HG03432 (cell line): ENCODE data around the gene PRRC2C.
A peak's percentile ranks its signal among the peaks of the same experiment; 100 is the strongest.
"Not testable (repeated sequence)": the region's sequence is repeated elsewhere in the genome, so short reads cannot be mapped to it uniquely, and the experiment has no call there.

Experiments used
- ATAC-seq: cut with Tn5 transposase; IDR thresholded peaks from one replicate; pipeline ENCODE4 v1.9.1; 2021; ENCODE audit warnings: mild to moderate bottlenecking, moderate library complexity; ENCODE audit not compliant: unreplicated experiment

Gene PRRC2C

DNA sequence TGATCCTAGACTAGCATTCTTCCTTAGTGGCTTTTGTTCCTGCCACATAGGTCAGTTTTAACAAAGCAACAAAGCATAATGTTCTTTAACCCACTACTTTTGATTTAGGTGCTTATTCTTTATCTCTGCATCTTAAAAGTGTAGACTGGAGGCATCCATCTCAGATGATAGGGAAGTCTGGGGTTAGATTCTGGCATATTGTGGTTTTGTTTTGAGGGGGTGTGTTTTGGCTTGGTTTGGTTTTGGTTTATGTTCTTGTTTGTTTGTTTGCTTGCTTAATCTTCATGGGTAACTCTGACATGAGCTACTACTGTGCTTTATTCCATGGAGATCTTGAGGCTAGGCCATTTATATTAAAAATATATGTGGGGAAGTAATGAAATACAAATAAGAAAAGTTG is 96.4 kb downstream of the PRRC2C start:
- no peak for ATAC-seq

- no peak for ATAC-seq
These were observed 97.3 kb downstream of the PRRC2C start for GRCh38 chr1:171582589-171582988.

DNA sequence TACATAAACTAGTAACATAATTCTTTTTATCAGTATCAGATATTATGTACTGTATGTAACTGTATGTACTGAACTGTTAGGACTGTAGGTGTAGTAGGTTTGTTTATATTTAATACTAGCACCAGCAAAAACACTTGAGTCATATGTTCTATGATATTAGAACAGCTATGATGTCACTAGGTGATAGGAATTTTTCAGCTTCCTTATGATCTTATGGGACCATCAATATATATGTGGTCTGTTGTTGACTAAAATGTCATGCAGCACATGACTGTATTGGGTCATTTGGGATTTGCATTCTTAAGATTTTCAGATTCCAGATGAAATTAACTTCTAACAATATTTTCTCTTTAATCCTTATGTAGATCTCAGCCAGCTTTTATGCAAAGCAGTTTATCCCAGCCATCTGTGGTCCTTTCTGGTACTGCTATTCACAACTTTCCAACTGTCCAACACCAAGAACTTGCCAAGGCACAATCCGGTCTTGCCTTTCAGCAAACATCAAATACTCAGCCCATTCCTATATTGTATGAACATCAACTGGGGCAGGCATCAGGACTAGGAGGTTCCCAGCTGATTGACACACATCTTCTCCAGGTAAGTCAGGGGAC is 98.4 kb downstream of the PRRC2C start:
- no peak for ATAC-seq

DNA sequence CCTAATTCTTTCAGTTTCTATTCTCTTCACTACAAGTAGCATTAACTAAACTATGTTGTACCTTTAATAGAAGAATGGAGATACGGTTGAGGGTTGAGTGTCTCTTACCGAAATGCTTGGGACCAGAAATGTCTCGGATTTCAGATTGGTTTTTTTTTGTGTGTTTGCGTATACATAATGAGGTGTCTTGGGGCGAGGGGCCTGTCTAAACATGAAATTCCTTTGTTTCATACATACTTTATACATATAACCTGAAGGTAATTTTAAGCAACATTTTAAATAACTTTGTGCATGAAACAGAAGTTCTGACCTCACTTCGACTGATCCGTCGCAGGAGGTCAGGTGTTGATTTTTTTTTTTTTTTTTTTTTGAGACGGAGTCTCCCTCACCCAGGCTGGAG is 100.4 kb downstream of the PRRC2C start:
- no peak for ATAC-seq

DNA sequence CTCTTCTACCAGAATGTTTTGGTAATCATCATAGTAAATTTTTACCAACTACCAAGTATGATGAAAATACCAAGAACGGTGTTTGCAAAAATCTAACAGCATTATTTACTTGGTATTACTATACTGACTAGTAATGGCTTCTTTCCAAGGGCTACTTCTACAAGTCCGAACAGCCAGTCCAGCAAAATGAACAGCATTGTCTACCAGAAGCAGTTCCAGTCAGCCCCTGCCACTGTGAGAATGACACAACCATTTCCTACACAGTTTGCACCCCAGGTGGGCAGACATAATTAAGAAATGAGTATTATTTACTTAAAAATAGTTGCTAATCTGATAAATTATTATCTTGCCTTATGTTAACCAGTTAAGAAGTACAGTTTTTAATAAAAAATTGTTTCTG is 102.9 kb downstream of the PRRC2C start:
- ATAC-seq = no peak

DNA sequence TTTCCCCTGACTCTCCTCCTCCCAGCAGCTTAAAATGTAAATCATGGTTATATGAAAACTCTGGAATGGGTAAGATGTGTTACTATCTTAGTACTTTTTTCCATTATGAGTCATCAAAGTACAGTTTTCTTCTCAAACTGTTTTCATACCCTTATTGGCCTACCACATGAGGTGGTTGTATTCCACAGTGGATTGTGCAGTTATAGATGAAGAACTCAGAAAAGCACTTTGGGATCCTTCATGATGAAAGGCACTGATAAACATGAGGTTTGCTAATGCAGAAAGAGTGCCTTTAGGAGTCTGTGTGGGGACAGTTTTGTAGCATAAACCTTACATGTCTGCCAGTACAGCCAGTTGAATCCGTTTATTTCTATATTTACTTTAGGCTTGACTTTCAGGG is 104.7 kb downstream of the PRRC2C start:
- ATAC-seq = no peak

DNA sequence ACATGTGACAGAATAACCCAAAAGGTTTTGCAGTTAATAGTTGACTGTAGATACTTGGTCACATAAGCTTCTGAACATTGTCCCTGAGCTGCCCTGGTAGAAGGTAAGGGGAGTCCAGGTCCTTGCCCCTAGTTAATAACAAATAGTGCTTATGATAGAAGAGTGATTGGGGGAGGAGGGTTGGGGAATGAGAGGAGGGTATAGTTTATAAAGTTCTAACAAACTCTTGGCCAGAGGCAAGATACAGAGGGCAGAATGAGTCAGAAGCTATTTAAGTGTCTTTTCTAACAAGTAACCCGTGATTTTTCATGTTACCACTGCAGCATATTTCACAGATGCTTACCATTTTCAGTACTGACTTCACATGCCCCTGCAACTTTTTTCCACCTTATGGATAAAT is 110.0 kb downstream of the PRRC2C start:
- no peak for ATAC-seq

- ATAC-seq = no peak
These were observed 110.8 kb downstream of the PRRC2C start for GRCh38 chr1:171596119-171596518.

DNA sequence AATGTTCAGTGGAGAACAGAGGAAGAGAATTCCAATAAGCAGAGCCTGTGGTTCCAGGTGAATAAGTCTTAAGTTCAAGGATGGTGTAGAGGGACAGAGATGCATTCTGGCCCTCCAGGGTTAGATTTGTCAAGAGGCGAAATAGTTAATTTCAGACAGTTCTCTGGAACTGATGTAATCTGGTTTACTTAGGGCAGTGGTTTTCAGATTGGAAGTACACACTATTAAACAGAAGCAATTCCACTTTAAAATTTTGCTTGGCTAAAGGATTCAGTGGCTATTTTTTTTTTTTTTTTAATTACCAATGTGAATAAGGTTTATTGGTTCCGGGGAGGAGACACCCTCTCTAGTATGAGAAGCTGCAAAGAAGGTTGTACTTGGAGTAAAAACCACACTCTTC is 111.4 kb downstream of the PRRC2C start:
- no peak for ATAC-seq

DNA sequence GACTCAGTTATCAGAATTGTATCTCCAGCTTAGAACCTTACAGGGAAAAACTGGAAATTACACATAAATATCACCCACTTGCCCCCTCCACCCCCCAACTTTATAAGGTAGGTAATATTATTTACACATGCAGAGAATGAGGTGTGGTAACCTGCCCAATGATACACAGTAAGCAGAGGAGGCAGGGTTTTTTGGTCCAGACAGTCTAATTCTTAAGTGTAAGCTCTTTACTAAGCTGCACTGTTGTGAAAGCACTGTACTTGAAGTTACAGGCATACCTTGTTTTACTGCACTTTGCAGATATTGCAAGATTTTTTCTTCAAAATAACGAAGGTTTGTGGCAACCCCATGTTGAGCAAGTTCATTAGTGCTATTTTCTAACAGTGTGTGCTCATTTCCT is 111.9 kb downstream of the PRRC2C start:
- no peak for ATAC-seq

- ATAC-seq = not testable (repeated sequence)
These were observed 115.0 kb downstream of the PRRC2C start for GRCh38 chr1:171600310-171600709.

DNA sequence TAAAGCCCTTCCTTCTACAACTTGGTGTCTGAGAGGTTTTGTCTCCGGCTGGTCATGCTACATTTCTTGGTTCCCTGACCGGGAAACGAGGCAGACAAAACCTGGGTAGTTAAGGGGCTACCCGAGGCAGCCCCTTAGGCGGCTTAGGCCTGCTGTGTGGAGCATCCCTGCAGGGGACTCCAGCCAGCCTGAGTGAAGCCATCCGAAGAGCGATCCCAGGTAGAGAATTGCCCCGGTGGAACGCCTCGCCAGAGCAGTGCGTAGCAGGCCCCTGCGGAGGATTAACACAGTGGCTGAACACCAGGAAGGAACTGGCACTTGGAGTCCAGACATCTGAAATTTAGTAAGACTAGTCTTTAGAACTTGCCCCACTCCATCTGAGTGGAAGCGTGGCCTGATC is 115.5 kb downstream of the PRRC2C start:
- no peak for ATAC-seq

GRCh38 chr1:171603042-171603441 is 117.7 kb downstream of the PRRC2C start:
- not testable (repeated sequence) for ATAC-seq

DNA sequence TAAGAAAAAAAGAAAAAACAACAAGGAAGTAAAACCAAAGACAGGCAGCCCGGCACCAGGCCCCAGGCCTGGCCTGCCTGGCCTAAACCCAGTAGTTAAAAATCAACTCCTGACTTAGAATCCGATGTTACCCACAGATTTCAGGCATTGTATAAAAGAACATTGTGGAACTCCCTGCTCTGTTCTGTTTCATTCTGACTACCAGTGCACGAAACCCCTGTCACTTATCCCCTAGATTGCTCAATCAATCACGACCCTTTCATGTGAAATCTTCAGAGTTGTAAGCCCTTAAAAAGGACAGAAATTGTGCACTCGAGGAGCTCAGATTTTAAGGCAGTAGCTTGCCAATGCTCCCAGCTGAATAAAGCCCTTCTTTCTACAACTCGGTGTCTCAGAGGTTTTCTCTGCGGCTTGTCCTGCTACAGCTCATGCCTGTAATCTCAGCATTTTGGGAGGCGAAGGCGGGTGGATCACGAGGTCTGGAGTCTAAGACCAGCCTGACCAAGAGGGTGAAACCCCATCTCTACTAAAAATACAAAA is 121.1 kb downstream of the PRRC2C start:
- peak; percentile 54 for ATAC-seq

- ATAC-seq = peak; percentile 42
These were observed 125.1 kb downstream of the PRRC2C start for GRCh38 chr1:171610385-171610784.

- no peak for ATAC-seq
These were observed 126.0 kb downstream of the PRRC2C start for GRCh38 chr1:171611306-171611705.

DNA sequence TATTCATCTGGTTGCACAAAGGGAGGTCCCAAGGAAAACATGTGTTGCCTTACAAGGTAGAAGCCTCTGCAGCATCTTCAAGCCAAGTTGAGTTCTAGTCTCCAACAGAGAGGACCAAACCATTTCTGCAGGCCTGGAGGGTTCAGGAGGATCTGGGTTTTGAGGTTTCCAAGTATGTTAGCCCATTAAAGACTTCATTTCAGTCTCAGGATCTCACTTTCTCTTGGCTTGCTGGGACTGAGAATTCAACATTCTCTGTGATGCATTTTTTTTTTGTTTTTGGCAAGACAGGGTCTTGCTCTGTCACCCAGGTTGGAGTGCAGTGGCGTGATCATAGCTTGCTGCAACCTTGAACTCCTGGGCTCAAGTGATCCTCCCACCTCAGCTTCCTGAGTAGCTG is 128.0 kb downstream of the PRRC2C start:
- no peak for ATAC-seq

GRCh38 chr1:171615122-171615906 is 130.0 kb downstream of the PRRC2C start:
- peak; percentile 51 for ATAC-seq

DNA sequence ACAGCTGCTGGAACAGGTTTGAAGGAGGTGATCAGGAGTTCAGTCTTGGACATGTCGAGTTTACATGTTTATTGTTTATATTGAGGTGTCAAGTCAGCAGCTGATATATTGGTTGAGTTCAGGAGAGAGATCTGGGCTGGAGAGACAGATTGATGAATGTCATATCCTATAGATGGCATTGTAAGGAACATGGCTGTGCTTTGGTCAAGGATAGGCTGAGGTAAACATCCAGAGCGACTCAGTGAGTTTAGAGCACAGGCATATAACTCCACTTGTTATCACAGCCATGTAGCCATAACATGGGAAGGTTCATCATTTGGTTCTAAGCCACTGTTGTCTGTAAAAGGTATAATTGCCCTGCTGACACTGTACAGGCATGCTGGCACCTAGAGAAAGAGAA is 131.3 kb downstream of the PRRC2C start:
- no peak for ATAC-seq

DNA sequence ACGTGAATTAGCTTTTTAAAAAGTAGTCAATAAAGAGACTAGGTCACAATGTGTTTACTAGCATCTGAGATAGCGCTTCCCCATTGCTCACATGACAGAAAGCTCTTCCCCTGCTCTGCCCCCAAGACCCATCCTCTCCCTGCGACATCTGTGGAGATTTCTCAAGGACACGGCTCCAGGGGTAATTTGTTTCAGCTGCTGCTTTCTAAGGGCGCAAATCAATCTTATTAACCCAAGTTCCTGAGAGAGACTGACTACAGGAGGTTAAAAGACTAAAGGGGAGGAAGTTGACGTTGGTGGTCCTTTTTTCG is 136.8 kb downstream of the PRRC2C start, which contains the start of gene MYOCOS:
MYOCOS (plus strand) TSS at position 92 of the 311 bp plus-strand sequence. CDS start 1,641 bp downstream, outside the sequence.
- no peak for ATAC-seq

DNA sequence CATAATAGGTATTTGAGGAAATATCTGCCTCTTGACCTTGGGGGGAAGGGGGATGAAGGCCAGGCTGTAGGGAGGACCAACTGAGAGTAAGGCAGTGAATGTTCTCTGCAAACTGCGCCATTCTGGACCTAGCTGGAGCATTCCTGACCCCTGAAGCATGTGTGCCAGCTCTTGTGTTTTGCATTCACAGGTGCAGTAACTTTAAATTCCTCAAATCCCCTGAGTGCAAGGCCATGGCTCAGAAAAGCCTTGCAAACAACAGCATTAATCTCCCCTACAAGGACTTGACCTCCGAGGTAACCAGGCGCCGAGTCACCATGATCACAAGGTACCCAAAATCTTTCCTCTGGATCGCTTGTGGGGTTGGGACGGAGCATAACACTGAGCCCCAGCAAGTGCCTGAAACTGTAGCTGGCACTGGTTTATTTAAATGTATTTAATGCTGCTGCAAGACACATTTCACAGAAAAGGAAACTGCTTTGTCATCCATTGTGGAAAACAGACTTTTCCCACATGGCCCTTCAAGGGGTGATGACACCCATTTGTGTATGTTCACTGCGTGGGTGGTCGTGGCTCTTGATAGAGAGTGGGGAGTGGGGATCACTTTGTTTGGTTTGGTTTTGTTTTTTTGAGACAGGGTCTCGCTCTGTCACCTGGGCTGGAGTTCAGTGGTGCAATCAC is 138.5 kb downstream of the PRRC2C start:
- ATAC-seq = no peak

GRCh38 chr1:171625225-171625624 is 139.9 kb downstream of the PRRC2C start:
- ATAC-seq = no peak
